ENCODE measurements around the gene LRRC8E.

Gene LRRC8E

DNA sequence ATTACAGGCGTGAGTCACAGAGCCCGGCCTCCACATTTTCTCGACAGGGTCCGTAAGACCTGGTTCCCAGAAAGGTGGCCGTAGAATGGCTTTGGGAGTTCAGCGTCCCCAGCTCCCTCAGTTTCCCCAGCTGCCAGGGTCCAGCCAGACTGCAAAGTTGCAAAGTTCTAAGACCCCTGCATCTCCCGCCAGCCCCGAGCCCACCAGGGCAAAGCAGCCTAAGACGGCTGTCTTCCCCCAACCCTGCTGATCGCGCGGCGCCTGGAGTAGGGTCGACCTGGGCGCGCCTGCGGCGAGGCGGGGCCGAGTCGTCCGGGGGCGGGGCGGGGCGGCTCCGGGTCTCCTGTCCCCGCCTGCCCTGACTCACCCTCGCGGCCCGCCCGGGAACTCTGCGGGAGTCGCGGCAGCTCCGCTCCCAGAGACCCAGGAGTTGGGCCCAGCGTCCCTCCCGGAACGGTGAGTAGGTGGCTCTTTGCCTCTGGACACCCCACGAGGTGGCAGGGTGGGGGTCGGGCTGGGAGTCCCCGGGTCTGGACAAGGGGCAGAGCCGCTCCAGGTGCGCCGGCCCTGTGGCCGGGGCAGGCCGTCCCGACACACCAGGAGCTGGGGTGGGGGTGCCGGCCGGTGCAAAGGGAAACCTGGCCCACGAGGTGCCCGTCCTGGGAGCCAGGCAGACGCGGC, at the start of gene LRRC8E:
Gene LRRC8E (plus strand): TSS at position 366 of the 681 bp plus-strand sequence. CDS start 7,094 bp downstream, outside the sequence.
- no peak for TF ChIP-seq GATA2 (IDR thresholded peaks at IDR 0.05; ENCODE audit: low read depth, low read length)
- no peak for TF ChIP-seq GATA3 (IDR thresholded peaks at IDR 0.05; ENCODE audit: low read depth, low read length)

DNA sequence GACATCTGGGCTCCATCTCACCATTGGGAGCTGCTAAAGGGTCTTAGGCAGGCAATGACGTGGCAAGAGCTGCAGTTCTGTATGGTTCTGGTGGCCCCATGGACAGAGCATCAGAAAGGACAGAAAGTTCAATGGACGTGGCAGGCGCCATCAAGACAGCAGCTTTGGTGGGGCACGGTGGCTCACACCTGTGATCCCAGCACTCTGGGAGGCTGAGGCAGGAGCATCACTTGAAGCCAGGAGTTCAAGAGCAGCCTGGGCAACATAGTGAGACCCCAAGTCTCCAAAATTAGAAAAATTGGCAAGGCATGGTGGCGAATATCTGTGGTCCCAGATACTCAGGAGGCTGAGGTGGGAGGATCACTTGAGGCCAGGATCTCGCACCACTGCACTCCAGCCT, 48.8 kb upstream of the LRRC8E start:
- no peak for TF ChIP-seq GATA3 (IDR thresholded peaks at IDR 0.05; ENCODE audit: low read depth, low read length)
- no peak for TF ChIP-seq GATA2 (IDR thresholded peaks at IDR 0.05; ENCODE audit: low read depth, low read length)

DNA sequence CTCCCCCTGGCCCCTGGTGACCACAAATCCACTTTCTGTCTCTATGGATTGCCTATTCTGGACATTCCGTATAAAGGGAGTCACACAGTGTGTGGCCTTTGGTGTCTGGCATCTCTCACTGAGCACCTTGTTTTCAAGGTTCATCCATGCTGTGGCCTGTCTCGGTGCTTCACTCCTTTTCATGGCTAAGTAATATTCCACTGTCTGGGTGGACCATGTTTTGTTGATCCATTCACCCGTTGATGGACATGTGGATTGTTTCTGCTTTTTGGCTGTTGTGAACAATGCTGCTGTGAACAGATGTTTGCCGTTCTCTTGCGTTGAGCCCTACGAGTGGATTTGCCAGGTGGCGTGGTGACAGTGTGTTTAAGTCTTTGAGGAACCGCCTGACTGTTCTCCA, 47.7 kb upstream of the LRRC8E start:
- TF ChIP-seq GATA2 (IDR thresholded peaks at IDR 0.05; ENCODE audit: low read depth, low read length) (no peak), GATA3 (IDR thresholded peaks at IDR 0.05; ENCODE audit: low read depth, low read length) (no peak)

DNA sequence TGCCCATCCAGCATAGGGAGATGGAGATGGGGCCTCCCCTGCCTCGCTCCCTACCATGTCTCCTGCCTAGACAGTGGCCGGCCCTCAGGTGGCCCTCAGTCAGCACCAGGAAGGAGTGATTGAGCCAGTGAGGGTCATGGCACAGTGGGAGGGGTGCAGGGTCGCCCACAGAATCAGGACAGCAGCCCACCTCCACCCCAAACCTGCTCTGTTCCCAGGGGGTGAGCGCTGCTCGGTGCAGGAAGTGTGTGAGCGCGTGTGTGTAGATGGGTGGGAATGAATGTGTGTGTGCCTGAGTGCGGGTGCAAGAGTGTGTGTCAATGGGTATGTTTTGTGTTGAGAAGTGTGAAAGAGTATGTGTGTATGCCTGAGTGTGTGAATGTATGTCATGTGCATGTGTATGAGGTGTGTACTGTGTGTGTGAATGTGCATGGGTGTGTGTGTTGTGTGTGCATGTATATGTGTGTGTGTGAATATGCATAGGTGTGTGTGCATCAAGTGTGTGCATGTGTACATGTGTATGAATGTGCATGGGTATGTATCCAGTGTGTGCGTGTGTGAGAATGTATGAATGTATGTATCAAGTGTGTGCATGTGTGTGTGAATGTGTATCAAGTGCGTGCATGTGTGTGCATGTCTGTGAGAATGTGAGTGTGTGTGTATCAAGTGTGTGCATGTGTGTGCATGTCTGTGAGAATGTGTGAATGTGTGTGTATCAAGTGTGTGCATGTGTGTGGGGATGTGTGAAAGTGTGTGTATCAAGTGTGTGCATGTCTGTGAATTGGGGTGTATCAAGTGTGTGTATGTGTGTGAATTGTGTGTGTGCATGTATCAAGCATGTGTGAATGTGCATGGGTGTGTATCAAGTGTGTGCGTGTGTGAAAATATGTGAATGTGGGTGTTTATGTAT, 46.3 kb upstream of the LRRC8E start:
- no peak for TF ChIP-seq GATA3 (IDR thresholded peaks at IDR 0.05; ENCODE audit: low read depth, low read length)
- no peak for TF ChIP-seq GATA2 (IDR thresholded peaks at IDR 0.05; ENCODE audit: low read depth, low read length)

DNA sequence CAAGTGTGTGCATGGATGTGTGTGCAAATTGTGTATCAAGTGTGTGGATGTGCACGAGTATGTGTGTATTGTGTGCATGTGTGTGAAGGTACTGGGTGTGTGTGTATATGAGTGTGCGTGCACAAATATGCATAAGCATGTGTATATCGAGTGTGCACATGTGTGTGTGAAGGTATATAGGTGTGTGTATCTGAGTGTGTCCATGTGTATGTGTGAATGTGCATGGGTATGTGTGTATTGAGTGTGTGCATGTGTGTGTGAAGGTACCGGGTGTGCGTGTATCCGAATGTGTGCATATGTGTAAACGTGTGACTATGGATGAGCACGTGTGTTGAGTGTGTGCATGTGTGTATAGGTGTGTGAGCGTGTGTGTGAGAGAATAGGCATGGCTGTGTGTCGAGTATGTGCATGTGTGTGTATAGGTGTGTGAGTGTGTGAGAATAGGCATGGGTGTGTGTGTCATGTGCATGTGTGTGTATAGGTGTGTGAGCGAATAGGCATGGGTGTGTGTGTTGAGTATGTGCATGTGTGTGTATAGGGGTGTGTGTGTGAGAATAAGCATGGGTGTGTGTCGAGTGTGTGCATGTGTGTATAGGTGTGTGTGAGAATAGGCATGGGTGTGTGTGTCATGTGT, 45.5 kb upstream of the LRRC8E start:
- TF ChIP-seq GATA2 (IDR thresholded peaks at IDR 0.05; ENCODE audit: low read depth, low read length) = no peak
- no peak for TF ChIP-seq GATA3 (IDR thresholded peaks at IDR 0.05; ENCODE audit: low read depth, low read length)

DNA sequence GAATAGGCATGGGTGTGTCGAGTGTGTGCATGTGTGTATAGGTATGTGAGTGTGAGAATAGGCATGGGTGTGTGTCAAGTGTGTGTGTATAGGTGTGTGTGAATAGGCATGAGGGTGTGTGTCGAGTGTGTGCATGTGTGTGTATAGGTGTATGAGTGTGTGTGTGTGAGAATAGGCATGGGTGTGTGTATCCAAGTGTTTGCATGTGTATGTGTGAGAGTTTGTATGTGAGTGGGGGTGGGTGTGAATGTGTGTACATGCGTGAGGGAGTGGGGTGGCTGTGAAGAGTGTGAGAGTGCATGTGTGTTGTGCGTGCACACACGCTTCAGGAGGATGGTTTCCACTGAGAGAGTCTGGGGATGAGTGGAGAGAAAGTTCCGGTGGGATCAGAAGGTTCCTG, 44.8 kb upstream of the LRRC8E start:
- TF ChIP-seq GATA3 (IDR thresholded peaks at IDR 0.05; ENCODE audit: low read depth, low read length) = no peak
- TF ChIP-seq GATA2 (IDR thresholded peaks at IDR 0.05; ENCODE audit: low read depth, low read length) = no peak

DNA sequence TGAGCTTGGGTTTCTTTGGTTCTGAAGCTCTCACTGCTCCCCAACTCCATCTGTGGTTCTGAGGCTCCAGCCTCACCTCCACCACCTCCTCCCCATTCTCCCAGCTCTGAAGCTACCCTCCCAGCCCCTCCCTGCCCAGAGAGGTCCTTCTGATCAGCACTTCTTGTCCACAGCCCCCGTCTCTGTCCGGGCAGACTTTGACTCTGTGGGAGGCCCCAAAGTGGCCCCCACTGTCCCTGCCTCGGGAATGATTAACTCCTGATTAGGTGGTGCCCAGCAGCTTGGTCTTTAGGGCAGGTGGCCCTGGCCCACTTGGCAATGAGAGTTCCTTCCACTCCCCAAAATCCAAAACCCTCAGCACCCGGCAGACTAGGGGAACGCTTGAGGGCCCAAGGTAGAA, 43.9 kb upstream of the LRRC8E start:
- no peak for TF ChIP-seq GATA3 (IDR thresholded peaks at IDR 0.05; ENCODE audit: low read depth, low read length)

DNA sequence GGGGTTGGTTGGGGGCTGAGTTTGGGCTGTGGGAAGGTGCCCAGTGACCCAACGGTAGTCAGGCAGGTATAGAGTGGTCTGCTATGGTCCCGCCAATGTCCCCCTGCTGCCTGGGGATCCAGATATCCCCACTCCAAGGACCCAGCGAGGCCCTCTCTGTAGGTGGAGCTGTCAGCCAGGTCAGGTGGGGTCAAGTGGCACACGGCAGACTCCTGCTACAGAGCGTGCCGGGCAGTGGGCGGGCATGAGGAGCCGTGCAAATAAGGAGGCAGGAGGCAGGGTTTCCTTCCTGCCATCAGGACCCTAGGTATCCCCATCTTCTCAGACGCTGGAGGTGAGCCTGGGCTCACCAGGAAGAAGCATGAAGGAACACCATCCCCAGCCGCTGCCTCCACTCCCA, 43.4 kb upstream of the LRRC8E start:
- no peak for TF ChIP-seq GATA3 (IDR thresholded peaks at IDR 0.05; ENCODE audit: low read depth, low read length)
- no peak for TF ChIP-seq GATA2 (IDR thresholded peaks at IDR 0.05; ENCODE audit: low read depth, low read length)

DNA sequence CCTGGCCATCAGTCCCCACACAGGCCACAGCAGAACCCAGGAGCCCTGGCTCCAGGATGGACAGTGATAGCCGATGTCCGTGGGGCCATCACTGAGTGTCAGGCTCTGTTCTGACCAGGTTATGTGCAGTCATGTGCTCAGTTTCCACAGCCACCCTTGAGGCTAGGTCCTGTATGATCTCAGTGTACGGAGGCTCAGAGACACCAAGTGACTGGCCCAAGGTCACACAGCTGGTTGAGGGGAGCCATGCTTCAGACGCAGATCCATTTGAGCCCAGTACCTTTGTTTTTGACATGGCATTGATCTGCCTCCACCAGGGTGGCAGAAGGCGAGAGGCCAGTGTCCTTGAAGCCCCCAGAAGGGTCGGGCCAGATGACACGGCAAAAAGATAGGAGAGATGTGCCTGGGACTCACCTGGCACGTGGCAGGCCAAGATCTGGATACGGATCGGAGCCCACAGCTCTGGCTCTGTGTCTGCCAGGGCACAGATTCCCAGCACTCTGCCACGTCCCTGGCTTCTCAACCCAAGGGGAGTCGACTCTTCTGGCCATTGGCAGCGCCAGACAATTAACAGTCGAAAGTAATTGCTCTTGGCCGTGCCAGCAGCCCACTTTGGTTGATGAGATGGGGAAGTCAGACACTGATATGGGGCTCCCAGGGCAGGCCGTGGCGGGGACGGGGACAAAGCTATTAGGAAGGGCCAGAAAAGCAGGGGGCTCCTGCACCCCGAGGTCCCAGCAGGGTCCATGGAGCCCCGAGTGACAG, 42.7 kb upstream of the LRRC8E start:
- TF ChIP-seq GATA2 (IDR thresholded peaks at IDR 0.05; ENCODE audit: low read depth, low read length) (no peak), GATA3 (IDR thresholded peaks at IDR 0.05; ENCODE audit: low read depth, low read length) (no peak)

DNA sequence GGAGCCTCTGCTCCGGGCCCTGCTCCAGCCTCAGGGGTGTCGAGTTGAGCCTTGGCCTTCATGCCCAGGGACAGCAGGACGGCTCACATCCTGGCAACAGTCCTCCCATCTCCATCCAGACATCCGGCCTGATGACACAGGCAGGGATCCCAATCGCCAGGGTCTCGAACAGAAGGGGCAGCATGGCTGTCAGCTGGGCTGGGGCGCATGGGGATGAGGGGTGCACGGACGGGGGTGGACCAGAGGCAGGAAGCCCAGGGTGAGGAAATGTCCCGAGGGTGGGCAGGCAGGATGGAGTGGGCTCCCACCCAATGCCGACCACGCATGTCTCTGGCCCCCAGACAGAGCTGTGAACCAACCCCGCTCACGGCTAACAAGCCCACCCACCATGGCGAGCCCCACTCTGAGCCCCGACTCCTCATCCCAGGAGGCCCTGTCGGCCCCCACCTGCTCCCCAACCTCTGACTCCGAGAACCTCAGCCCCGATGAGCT, 42.1 kb upstream of the LRRC8E start:
- TF ChIP-seq GATA3 (IDR thresholded peaks at IDR 0.05; ENCODE audit: low read depth, low read length) (no peak), GATA2 (IDR thresholded peaks at IDR 0.05; ENCODE audit: low read depth, low read length) (no peak)

DNA sequence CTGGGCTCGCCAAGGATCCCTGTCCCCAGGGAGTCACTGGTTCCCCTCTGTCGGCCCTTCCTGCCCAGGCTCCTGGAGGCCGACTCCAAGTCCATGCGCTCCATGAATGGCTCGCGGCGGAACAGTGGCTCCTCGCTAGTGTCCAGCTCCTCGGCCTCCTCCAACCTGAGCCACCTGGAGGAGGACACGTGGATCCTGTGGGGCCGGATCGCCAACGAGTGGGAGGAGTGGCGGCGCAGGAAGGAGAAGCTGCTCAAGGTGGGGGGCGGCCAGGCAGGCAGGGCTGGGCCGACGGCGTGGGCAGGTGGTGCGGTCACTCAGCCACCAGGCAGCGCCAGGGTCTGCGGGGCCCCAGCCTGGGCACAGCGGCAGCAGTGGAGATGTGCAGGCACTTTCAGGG, 40.6 kb upstream of the LRRC8E start:
- TF ChIP-seq GATA2 (IDR thresholded peaks at IDR 0.05; ENCODE audit: low read depth, low read length) (no peak), GATA3 (IDR thresholded peaks at IDR 0.05; ENCODE audit: low read depth, low read length) (no peak)

DNA sequence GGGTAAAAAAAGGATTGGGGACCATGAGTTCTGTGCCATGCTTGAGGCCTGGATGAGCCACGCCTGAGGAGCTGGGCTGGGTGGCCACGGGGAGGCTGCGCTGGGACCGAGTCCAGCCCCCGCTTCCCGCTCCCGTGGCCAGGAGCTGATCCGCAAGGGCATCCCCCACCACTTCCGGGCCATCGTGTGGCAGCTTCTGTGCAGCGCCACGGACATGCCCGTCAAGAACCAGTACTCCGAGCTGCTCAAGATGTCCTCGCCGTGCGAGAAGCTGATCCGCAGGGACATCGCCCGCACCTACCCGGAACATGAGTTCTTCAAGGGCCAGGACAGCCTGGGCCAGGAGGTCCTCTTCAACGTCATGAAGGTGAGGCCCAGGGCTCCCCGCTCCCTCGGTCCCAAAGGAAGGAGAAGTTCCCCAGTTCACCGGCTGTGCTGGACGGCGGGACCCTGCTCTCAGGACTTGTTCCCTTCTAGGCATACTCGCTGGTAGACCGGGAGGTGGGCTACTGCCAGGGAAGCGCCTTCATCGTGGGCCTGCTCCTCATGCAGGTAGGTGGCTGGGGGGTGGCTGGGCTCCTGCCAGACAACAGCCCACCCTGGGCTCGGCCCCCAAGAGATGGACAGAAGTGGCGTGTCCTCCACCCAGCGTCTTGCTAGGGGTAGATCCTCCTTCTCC, 39.4 kb upstream of the LRRC8E start:
- TF ChIP-seq GATA2 (IDR thresholded peaks at IDR 0.05; ENCODE audit: low read depth, low read length) = no peak
- TF ChIP-seq GATA3 (IDR thresholded peaks at IDR 0.05; ENCODE audit: low read depth, low read length) = no peak

DNA sequence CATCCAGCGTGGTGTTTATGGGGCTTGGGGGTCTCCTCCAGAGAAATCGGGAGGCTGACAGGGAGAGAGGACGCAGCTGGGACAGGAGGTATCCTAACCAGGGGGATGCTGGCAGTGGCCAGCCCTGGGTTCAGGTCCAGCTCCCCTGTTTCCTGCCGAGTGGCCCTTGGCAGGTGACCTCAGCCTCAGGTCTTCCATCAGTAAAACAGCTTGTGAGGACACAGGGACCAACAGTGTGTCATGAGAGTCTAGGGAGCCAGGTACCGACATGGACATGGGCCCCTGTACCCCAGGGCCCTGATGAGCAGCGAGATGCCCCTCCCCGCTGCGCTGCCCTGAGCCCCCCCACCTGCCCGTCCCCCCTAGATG, 38.7 kb upstream of the LRRC8E start:
- TF ChIP-seq GATA3 (IDR thresholded peaks at IDR 0.05; ENCODE audit: low read depth, low read length) = no peak
- no peak for TF ChIP-seq GATA2 (IDR thresholded peaks at IDR 0.05; ENCODE audit: low read depth, low read length)
